ENCODE measurements around the gene LIMK2. TPM values are rescaled to one million over a fixed set of nuclear protein-coding genes. Genes with fewer than 3 reads are reported as not detected.

The LIMK2 gene
- total and polyA plus RNA-seq, 2 experiments from 2014 or later, result 10.7 to 19.5 TPM

DNA sequence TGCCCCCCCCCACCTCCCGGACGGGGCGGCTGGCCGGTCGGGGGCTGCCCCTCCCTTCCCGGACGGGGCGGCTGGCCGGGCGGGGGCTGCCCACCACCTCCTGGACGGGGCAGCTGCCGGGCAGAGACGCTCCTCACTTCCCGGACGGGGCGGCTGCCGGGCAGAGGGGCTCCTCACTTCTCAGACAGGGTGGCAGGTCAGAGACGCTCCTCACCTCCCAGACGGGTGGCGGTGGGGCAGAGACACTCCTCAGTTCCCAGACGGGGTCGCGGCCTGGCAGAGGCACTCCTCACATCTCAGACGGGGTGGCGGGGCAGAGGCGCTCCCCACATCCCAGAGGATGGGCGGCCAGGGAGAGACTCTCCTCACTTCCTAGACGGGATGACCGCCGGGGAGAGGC is 28.1 kb upstream of the LIMK2 start:
- no peaks in the 10 kb centered on the region; the same call in 1 of the 2 replicates for H3K36me3 ChIP-seq (ENCODE audit: low read depth)
- 92 to 100% methylated on average over 2 to 30 of the region's 30 CpGs for WGBS, 2 experiments (ENCODE audit: low coverage in 1 of 2, low lambda C conversion rate in 2 of 2, missing lambda C conversion rate in 2 of 2)

DNA sequence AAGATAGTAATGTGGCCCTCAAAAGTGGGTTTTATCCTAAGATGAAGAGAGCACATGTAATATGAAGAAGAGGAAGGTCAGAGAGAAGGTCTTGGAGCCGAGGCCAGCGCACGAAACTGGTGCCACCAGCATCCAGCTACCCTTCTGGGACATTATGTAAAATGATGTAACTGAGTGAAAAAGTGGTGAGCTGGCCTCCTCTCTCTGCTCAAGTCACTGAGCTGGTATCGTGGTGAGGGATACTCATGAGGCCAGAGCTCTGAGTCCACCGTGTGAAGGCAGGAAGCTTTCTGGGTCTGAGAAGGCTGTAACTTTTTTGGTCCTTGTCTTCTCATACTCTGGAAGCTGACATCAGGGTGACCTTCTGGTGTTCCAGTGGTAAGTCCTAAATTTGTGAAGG is 27.0 kb upstream of the LIMK2 start:
- no peaks in the 10 kb centered on the region for H3K27me3 ChIP-seq (replicated peaks; ENCODE audit: insufficient read depth)
- no peaks in the 10 kb centered on the region for H3F3A ChIP-seq (ENCODE audit: insufficient read depth)
- no peak overlapping the region for H2AFZ ChIP-seq
- 81 to 88% methylated on average over 5 of the region's 5 CpGs for WGBS, 2 experiments (ENCODE audit: low coverage in 1 of 2, low lambda C conversion rate in 2 of 2, missing lambda C conversion rate in 2 of 2)
- no peaks in the 10 kb centered on the region; the same call in 1 of the 2 replicates for H3K4me1 ChIP-seq (ENCODE audit: insufficient read depth)
- no peaks in the 10 kb centered on the region for H3K9me2 ChIP-seq (ENCODE audit: insufficient read depth)
- TF ChIP-seq EZH2 (IDR thresholded peaks at IDR 0.05; ENCODE audit: insufficient read depth, poor library complexity, severe bottlenecking) (no peak), EZH2phosphoT487 (IDR thresholded peaks at IDR 0.05; ENCODE audit: insufficient read depth, low read depth) (no peak)
- no peaks in the 10 kb centered on the region for H3K9me3 ChIP-seq (ENCODE audit: low read depth)
- H3K4me3 ChIP-seq, result no peak overlapping the region
- peak overlapping the region; percentile 63 for H3K27ac ChIP-seq
- H3K79me2 ChIP-seq (ENCODE audit: insufficient read depth), result peaks cover 85% of the 10 kb centered on the region
- in situ Hi-C loops (cut with MboI), result no loop called here
- peak overlapping the region; percentile 44; the same call in 1 of the 2 replicates for H3K9ac ChIP-seq
- peaks cover 4% of the 10 kb centered on the region; the same call in 1 of the 2 replicates for H3K36me3 ChIP-seq (ENCODE audit: low read depth)
- peak; percentile 70 for DNase-seq
- no peaks in the 10 kb centered on the region for H4K20me1 ChIP-seq (ENCODE audit: insufficient read depth)
- H3K4me2 ChIP-seq (ENCODE audit: unreplicated experiment), result no peak overlapping the region

More for the DNA sequence above, 28.1 kb upstream of the LIMK2 start:
- Histone ChIP-seq H2AFZ (no peak overlapping the region), H3K4me1 (ENCODE audit: insufficient read depth) (peaks cover 9% of the 10 kb centered on the region), H3K27me3 (replicated peaks; ENCODE audit: insufficient read depth) (no peaks in the 10 kb centered on the region), H3K4me3 (no peak overlapping the region), H3K9me2 (ENCODE audit: insufficient read depth) (no peaks in the 10 kb centered on the region), H3F3A (ENCODE audit: insufficient read depth) (peaks cover 5% of the 10 kb centered on the region), H3K27ac (no peak overlapping the region), H3K9ac (no peak overlapping the region), H4K20me1 (ENCODE audit: insufficient read depth) (no peaks in the 10 kb centered on the region), H3K79me2 (ENCODE audit: insufficient read depth) (peaks cover 87% of the 10 kb centered on the region), H3K4me2 (ENCODE audit: unreplicated experiment) (no peak overlapping the region), H3K9me3 (ENCODE audit: low read depth) (no peaks in the 10 kb centered on the region)
- no peak for TF ChIP-seq EZH2phosphoT487 (IDR thresholded peaks at IDR 0.05; ENCODE audit: insufficient read depth, low read depth)
- TF ChIP-seq EZH2 (IDR thresholded peaks at IDR 0.05; ENCODE audit: insufficient read depth, poor library complexity, severe bottlenecking), result no peak
- in situ Hi-C loops (cut with MboI), result no loop called here
- no peak for DNase-seq

DNA sequence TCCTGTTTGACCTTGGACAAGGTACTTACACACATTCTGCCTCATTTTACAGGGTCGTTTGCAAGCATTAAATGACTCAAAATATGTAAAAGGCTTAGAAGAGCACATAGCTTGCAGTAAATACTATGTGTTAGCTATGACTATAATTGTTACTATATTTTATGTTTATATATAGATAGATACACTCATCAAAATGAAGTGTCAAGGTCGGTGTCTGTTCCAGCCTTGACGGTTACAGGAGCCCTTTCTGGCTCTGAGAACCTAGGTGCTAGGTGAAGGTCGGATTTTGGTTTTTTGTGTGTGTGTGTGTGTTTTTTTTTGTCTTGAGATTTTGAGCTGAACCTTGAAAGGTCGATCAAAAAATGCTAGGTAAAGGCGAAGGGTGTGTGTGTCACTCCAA is 24.5 kb upstream of the LIMK2 start:
- in situ Hi-C loops (cut with MboI), result no loop called here
- Histone ChIP-seq H3K4me2 (ENCODE audit: unreplicated experiment) (no peak overlapping the region), H3K4me1 (ENCODE audit: insufficient read depth) (peaks cover 10% of the 10 kb centered on the region), H3K4me3 (no peak overlapping the region), H3K79me2 (ENCODE audit: insufficient read depth) (peaks cover 84% of the 10 kb centered on the region), H3K9me2 (ENCODE audit: insufficient read depth) (no peaks in the 10 kb centered on the region), H2AFZ (no peak overlapping the region), H4K20me1 (ENCODE audit: insufficient read depth) (no peaks in the 10 kb centered on the region), H3K27ac (no peak overlapping the region), H3K36me3 (ENCODE audit: low read depth) (peaks cover 5% of the 10 kb centered on the region; the same call in 1 of the 2 replicates), H3K9me3 (ENCODE audit: low read depth) (no peaks in the 10 kb centered on the region), H3F3A (ENCODE audit: insufficient read depth) (peaks cover 11% of the 10 kb centered on the region; the same call in 1 of the 2 replicates), H3K9ac (no peak overlapping the region), H3K27me3 (replicated peaks; ENCODE audit: insufficient read depth) (no peaks in the 10 kb centered on the region)
- no peak for DNase-seq
- 95 to 98% methylated on average over 6 of the region's 6 CpGs for WGBS, 2 experiments (ENCODE audit: low coverage in 1 of 2, low lambda C conversion rate in 2 of 2, missing lambda C conversion rate in 2 of 2)
- no peak for TF ChIP-seq EZH2 (IDR thresholded peaks at IDR 0.05; ENCODE audit: insufficient read depth, poor library complexity, severe bottlenecking)
- no peak for TF ChIP-seq EZH2phosphoT487 (IDR thresholded peaks at IDR 0.05; ENCODE audit: insufficient read depth, low read depth)

DNA sequence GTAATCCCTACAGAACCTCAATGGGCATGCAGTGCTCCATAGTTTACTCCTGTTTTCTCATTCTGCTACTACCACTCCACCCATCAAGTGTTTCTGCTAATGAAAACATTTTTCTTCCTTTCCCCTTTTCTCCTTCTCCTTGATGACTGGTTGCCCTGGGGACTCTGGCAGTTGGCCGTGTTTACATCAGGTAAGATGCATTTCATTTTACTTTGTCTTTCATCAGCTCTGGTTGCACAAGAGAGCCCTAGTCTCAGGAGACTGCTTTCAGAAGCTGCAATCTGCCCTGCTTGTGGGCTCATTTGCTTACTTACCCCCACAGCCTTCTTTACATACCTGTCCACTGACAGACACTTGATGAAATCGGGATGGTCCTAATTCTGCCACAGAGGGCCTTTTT is 19.6 kb upstream of the LIMK2 start:
- Histone ChIP-seq H3K27me3 (replicated peaks; ENCODE audit: insufficient read depth) (no peaks in the 10 kb centered on the region), H3K36me3 (ENCODE audit: low read depth) (peaks cover 13% of the 10 kb centered on the region; the same call in 1 of the 2 replicates), H3K9me2 (ENCODE audit: insufficient read depth) (no peaks in the 10 kb centered on the region), H2AFZ (no peak overlapping the region), H3K4me2 (ENCODE audit: unreplicated experiment) (peak overlapping the region; percentile 3), H3K4me3 (no peak overlapping the region), H3K4me1 (ENCODE audit: insufficient read depth) (peaks cover 17% of the 10 kb centered on the region), H3K9me3 (ENCODE audit: low read depth) (no peaks in the 10 kb centered on the region), H3K9ac (peak overlapping the region; percentile 54), H3K27ac (peak overlapping the region; percentile 71), H3K79me2 (ENCODE audit: insufficient read depth) (peaks cover 50% of the 10 kb centered on the region), H4K20me1 (ENCODE audit: insufficient read depth) (no peaks in the 10 kb centered on the region), H3F3A (ENCODE audit: insufficient read depth) (peaks cover 15% of the 10 kb centered on the region; the same call in 1 of the 2 replicates)
- WGBS, 2 experiments (ENCODE audit: low coverage in 1 of 2, low lambda C conversion rate in 2 of 2, missing lambda C conversion rate in 2 of 2), result 48 to 66% methylated on average over 2 of the region's 2 CpGs
- peak; percentile 58 for DNase-seq
- in situ Hi-C loops (cut with MboI), result no loop called here
- TF ChIP-seq EZH2phosphoT487 (IDR thresholded peaks at IDR 0.05; ENCODE audit: insufficient read depth, low read depth) (no peak), EZH2 (IDR thresholded peaks at IDR 0.05; ENCODE audit: insufficient read depth, poor library complexity, severe bottlenecking) (no peak)

Data from GM23248 (cell line).